ENCODE results near the gene PLBD2.

GRCh38 chr12:113373969-113374368 is 15.6 kb downstream of the PLBD2 start:
- TF ChIP-seq CTCF (IDR thresholded peaks at IDR 0.05; ENCODE audit: insufficient read depth, low read length, poor library complexity, severe bottlenecking) (no peak), EZH2phosphoT487 (conservative IDR thresholded peaks at IDR 0.05; ENCODE audit: low read length) (no peak)
